K562 (cell line): ENCODE measurements around the gene OR52E4. TPM values are rescaled to one million over a fixed set of nuclear protein-coding genes. Genes with fewer than 3 reads are reported as not detected.

Source experiments
- ATAC-seq: fragments of 200-7000 bp; cut with Tn5 transposase; 3 replicates; pipeline ENCODE4 v1.9.1; 2020; ENCODE audit warnings: moderate library complexity
- BruUV-seq: library from RNA; stranded (reverse); fragments of 400-500 nt; replicated peaks from 2 replicates; lab custom pipeline; 2021; lab: Mats Ljungman, UMichigan
- CTCF ChIA-PET: fragments of 300-600 bp; formaldehyde crosslinking; extraction: SDS; loops from one replicate; lab custom pipeline; 2021; ENCODE audit warnings: low intra/inter-chr PET ratio; lab: Yijun Ruan, JAX
- POLR2A ChIA-PET: fragments of 300-600, 350-650 bp; sonication (Branson Sonifier 250); formaldehyde crosslinking; extraction: SDS; loops from one replicate; lab custom pipeline; 2021; ENCODE audit warnings: antibody characterized with exemption, inconsistent platforms; lab: Yijun Ruan, JAX
- DNase-seq, 4 experiments: peaks; one replicate each; pipeline versions ENCODE4 v3.0.0 to v3.0.0-alpha.2; 2011 to 2018; ENCODE audit warnings: low spot score in 3 of 4, mixed read lengths in 3 of 4; ENCODE audit errors: extremely low read depth in 1 of 4
- FAIRE-seq: peaks from 2 replicates; lab custom pipeline; 2011; peaks lifted over from hg19 to GRCh38; lab: Jason Lieb, UNC
- H2AFZ ChIP-seq: 2 replicates; pipeline ENCODE4 v1.6.0; 2011; ENCODE audit warnings: low read depth, low read length, control low read depth, inconsistent platforms
- H3K27ac ChIP-seq: fragments of 200-600 bp; 3 replicates; pipeline ENCODE4 v1.8.0; 2011; ENCODE audit warnings: low read depth, mild to moderate bottlenecking, control low read depth, inconsistent platforms, low read length, moderate library complexity, mixed read lengths; ENCODE audit errors: extremely low read depth
- H3K27me3 ChIP-seq, 2 experiments: fragments of 300-600 bp in 1 of 2; 2 replicates in 1 of 2; 3 replicates in 1 of 2; pipeline versions ENCODE4 v1.6.0 to v1.8.0; 2011; ENCODE audit warnings: inconsistent platforms in 2 of 2, low read length in 2 of 2, mild to moderate bottlenecking in 1 of 2, mixed read lengths in 1 of 2, moderate library complexity in 1 of 2; ENCODE audit not compliant: control insufficient read depth in 2 of 2, insufficient read depth in 2 of 2
- H3K36me3 ChIP-seq: fragments of 300-600 bp; 3 replicates; pipeline ENCODE4 v1.8.0; 2011; ENCODE audit warnings: mild to moderate bottlenecking, low read length, inconsistent platforms; ENCODE audit not compliant: control insufficient read depth, insufficient read depth
- H3K4me1 ChIP-seq, 2 experiments: fragments of 200-600 bp in 1 of 2; replicated peaks in 1 of 2; 2 replicates in 1 of 2; 3 replicates in 1 of 2; pipeline versions ENCODE4 v1.5.1 to v1.8.0; 2011; ENCODE audit warnings: inconsistent platforms in 2 of 2, low read length in 2 of 2, mild to moderate bottlenecking in 1 of 2, mixed read lengths in 1 of 2, moderate library complexity in 1 of 2; ENCODE audit not compliant: control insufficient read depth in 2 of 2, insufficient read depth in 2 of 2
- H3K4me2 ChIP-seq: 2 replicates; pipeline ENCODE4 v1.6.1; 2011; ENCODE audit warnings: low read length, control low read depth, inconsistent platforms, mixed read lengths; ENCODE audit not compliant: insufficient read depth
- H3K4me3 ChIP-seq: fragments of 200-600 bp; sonication (generic), shearing (Covaris generic); 2 replicates; pipeline ENCODE4 v1.5.1; 2016; ENCODE audit warnings: control low read depth, inconsistent platforms
- H3K79me2 ChIP-seq: fragments of 200-600 bp; 3 replicates; pipeline ENCODE4 v1.8.0; 2011; ENCODE audit warnings: low read length, inconsistent platforms; ENCODE audit not compliant: control insufficient read depth, insufficient read depth
- H3K9ac ChIP-seq, 2 experiments: 2 replicates each; pipeline versions ENCODE4 v1.6.0 to v1.6.1; 2011; ENCODE audit warnings: low read depth in 2 of 2, low read length in 2 of 2, control low read depth in 1 of 2, inconsistent platforms in 1 of 2, mild to moderate bottlenecking in 1 of 2, mixed read lengths in 1 of 2; ENCODE audit not compliant: insufficient read depth in 1 of 2
- H3K9me1 ChIP-seq: one replicate; pipeline ENCODE4 v1.6.0; 2011; ENCODE audit warnings: inconsistent platforms, mild to moderate bottlenecking, low read length, moderate library complexity; ENCODE audit not compliant: control insufficient read depth, insufficient read depth
- H3K9me3 ChIP-seq: replicated peaks from 2 replicates; pipeline ENCODE4 v1.5.1; 2011; ENCODE audit warnings: low read depth, low read length, inconsistent platforms; ENCODE audit not compliant: control insufficient read depth, insufficient read depth
- H4K20me1 ChIP-seq: replicated peaks from 2 replicates; pipeline ENCODE4 v1.6.1; 2011; ENCODE audit warnings: low read length, inconsistent platforms, mixed read lengths; ENCODE audit not compliant: control insufficient read depth, insufficient read depth
- DIDO1 ChIP-seq: fragments of 450-650 bp; IDR thresholded peaks from 2 replicates; pipeline ENCODE4 v1.6.1; 2016; ENCODE audit warnings: low read depth, missing biosample characterization, missing genetic modification characterization
- ELK1 ChIP-seq: sonication (generic); formaldehyde crosslinking; IDR thresholded peaks from 2 replicates; pipeline ENCODE4 v1.8.1; 2022; ENCODE audit warnings: missing genetic modification reagents
- ETS1 ChIP-seq: conservative IDR thresholded peaks from 2 replicates; pipeline ENCODE4 v1.6.1; 2011; ENCODE audit warnings: low read depth, mild to moderate bottlenecking, low read length; ENCODE audit not compliant: control insufficient read depth
- HNRNPH1 ChIP-seq: fragments of 200-400 bp; formaldehyde crosslinking; optimal IDR thresholded peaks from 2 replicates; pipeline ENCODE3; 2017; ENCODE audit warnings: low read depth, mild to moderate bottlenecking, low read length, moderate library complexity
- MYBL2 ChIP-seq, 2 experiments: fragments of 450-650 bp in 1 of 2; sonication (generic) in 1 of 2; formaldehyde crosslinking in 1 of 2; IDR thresholded peaks; 2 replicates each; pipeline versions ENCODE4 v1.6.1 to v1.8.1; 2017 to 2022; ENCODE audit warnings: borderline replicate concordance in 1 of 2, inconsistent platforms in 1 of 2, low read depth in 1 of 2, mild to moderate bottlenecking in 1 of 2, missing genetic modification reagents in 1 of 2, moderate library complexity in 1 of 2
- POU5F1 ChIP-seq: fragments of 150-350 bp; IDR thresholded peaks from 2 replicates; pipeline ENCODE4 v1.6.1; 2014; ENCODE audit warnings: borderline replicate concordance, low read length, low read depth, mild to moderate bottlenecking; ENCODE audit not compliant: partially characterized antibody
- PTTG1 ChIP-seq: fragments of 450-650 bp; IDR thresholded peaks from 2 replicates; pipeline ENCODE4 v1.6.1; 2016; ENCODE audit warnings: low read depth, mild to moderate bottlenecking, missing genetic modification characterization, missing compliant biosample characterization
- RBFOX2 ChIP-seq: fragments of 200-400 bp; formaldehyde crosslinking; IDR thresholded peaks from 2 replicates; pipeline ENCODE4 v1.6.1; 2017; ENCODE audit warnings: low read depth, mild to moderate bottlenecking, low read length, moderate library complexity
- SOX6 ChIP-seq: fragments of 450-650 bp; IDR thresholded peaks from 2 replicates; pipeline ENCODE4 v1.6.1; 2014; ENCODE audit warnings: mild to moderate bottlenecking
- THRAP3 ChIP-seq: fragments of 450-650 bp; IDR thresholded peaks from 2 replicates; pipeline ENCODE4 v1.6.1; 2016; ENCODE audit warnings: mild to moderate bottlenecking, inconsistent platforms, borderline replicate concordance
- ZFP91 ChIP-seq: sonication (generic); formaldehyde crosslinking; IDR thresholded peaks from 2 replicates; pipeline ENCODE4 v1.8.0; 2022; ENCODE audit warnings: mild to moderate bottlenecking, missing genetic modification reagents
- ZNF764 ChIP-seq: fragments of 250-450 bp; sonication (Bioruptor Pico); IDR thresholded peaks from 2 replicates; pipeline ENCODE4 v1.4.0; 2020; ENCODE audit warnings: low read depth, mild to moderate bottlenecking, moderate library complexity
- WGBS: fragments of 100-300 bp; shearing (Covaris generic); methylation state at CpG from one replicate; pipeline ENCODE4 v1.1.6; 2016; ENCODE audit warnings: low coverage, mixed read lengths; ENCODE audit not compliant: insufficient coverage; ENCODE audit errors: missing lambda C conversion rate; 5-methylcytosine and 5-hydroxymethylcytosine counted together
- in situ Hi-C: fragments of 300-500 bp; cut with MboI; formaldehyde crosslinking; loops from 4 replicates; pipeline ENCODE4 v1.15.0; 2018; ENCODE audit warnings: inconsistent platforms, mixed read lengths
- intact Hi-C: fragments of 100-400 bp; cut with micrococcal nuclease; formaldehyde crosslinking; loops from 2 replicates; pipeline ENCODE4 v1.14.2; 2022
- polyA plus RNA-seq, 8 experiments: library from polyadenylated mRNA; depleted of rRNA in 4 of 8; stranded (reverse) in 5 of 8; unstranded in 3 of 8; fragments of >200 nt; fragmentation: Nextera tagmentation in 2 of 8; fragmentation: Illumina TruSeq in 1 of 8; extraction: Ambion mirVana in 2 of 8; extraction: Trizol in 1 of 8; gene quantifications; 2 replicates each; pipeline versions ENCODE4 v1.2.1 to v1.2.3, GENCODE V29; 2011 to 2014; ENCODE audit warnings: inconsistent platforms in 1 of 8, missing spikeins in 1 of 8
- total RNA-seq, 7 experiments: library from RNA; depleted of rRNA in 6 of 7; stranded (reverse); fragments of >200 nt in 6 of 7; fragmentation: Illumina TruSeq in 2 of 7; extraction: Trizol in 2 of 7; gene quantifications; 2 replicates each; pipeline versions ENCODE4 v1.2.1 to v1.2.3, GENCODE V29; 2011 to 2021; ENCODE audit warnings: low replicate concordance in 1 of 7
- TF ChIP-seq, protein P1 (sequence below): sonication (generic); formaldehyde crosslinking; IDR thresholded peaks from 2 replicates; pipeline ENCODE4 v1.8.0; 2022; ENCODE audit warnings: mild to moderate bottlenecking, missing genetic modification reagents
- TF ChIP-seq, protein P2 (sequence below): fragments of 150-350 bp; conservative IDR thresholded peaks from 2 replicates; pipeline ENCODE4 v1.6.1; 2014; ENCODE audit warnings: low read length

The OR52E4 gene
- total and polyA plus RNA-seq, 9 of the 15 experiments (the other 6 are each of a cell fraction or from before 2014, with no cell fraction given) = not detected

DNA sequence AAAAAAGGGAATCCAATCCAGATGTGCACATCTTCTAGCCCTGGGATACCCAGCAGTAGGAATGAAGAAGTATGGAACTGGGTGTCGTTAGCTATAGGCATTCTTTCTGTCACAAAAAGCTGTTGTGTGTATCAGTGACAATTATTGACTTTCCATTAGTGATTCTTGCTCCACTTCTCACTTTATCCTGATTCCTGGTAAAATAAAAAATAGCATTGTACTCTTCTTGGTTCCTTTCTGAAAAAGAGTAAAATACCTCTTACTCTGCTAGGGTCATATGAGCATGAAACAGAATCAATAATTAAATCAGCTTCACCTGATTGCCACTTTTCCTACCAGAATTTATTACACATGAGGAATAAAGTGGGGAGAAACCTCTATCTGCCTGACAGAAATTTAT lies 38.6 kb upstream of the OR52E4 start, which contains the start of gene OR52E6 (continued):
- TF ChIP-seq ELK1 (CRISPR knock-in tag) (no peak), ZNF764 (CRISPR knock-in tag) (no peak), RBFOX2 (no peak), ETS1 (no peak), MYBL2 (IDR thresholded peaks at IDR 0.05; ENCODE audit: low read depth) (no peak), MYBL2 (CRISPR knock-in tag; IDR thresholded peaks at IDR 0.05; ENCODE audit: borderline replicate concordance) (no peak), DIDO1 (tag) (no peak), SOX6 (no peak), POU5F1 (no peak)
- TF ChIP-seq, all 486 proteins: peak for 0

- POLR2A ChIA-PET = no interaction called here
- intact Hi-C loops = no loop called here
- BruUV-seq = no TSS peak
- TF ChIP-seq, protein P1, sequence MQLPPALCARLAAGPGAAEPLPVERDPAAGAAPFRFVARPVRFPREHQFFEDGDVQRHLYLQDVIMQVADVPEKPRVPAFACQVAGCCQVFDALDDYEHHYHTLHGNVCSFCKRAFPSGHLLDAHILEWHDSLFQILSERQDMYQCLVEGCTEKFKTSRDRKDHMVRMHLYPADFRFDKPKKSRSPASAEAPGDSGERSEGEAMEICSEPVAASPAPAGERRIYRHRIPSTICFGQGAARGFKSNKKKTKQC (CRISPR knock-in tag) = no peak
- TF ChIP-seq ZFP91 (CRISPR knock-in tag) = no peak
- TF ChIP-seq THRAP3 = no peak
- TF ChIP-seq, protein P2, sequence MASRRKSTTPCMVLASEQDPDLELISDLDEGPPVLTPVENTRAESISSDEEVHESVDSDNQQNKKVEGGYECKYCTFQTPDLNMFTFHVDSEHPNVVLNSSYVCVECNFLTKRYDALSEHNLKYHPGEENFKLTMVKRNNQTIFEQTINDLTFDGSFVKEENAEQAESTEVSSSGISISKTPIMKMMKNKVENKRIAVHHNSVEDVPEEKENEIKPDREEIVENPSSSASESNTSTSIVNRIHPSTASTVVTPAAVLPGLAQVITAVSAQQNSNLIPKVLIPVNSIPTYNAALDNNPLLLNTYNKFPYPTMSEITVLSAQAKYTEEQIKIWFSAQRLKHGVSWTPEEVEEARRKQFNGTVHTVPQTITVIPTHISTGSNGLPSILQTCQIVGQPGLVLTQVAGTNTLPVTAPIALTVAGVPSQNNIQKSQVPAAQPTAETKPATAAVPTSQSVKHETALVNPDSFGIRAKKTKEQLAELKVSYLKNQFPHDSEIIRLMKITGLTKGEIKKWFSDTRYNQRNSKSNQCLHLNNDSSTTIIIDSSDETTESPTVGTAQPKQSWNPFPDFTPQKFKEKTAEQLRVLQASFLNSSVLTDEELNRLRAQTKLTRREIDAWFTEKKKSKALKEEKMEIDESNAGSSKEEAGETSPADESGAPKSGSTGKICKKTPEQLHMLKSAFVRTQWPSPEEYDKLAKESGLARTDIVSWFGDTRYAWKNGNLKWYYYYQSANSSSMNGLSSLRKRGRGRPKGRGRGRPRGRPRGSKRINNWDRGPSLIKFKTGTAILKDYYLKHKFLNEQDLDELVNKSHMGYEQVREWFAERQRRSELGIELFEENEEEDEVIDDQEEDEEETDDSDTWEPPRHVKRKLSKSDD = no peak
- TF ChIP-seq PTTG1 (tag) = no peak
- TF ChIP-seq HNRNPH1 = no peak
These were observed 33.7 kb upstream of the OR52E4 start for GRCh38 chr11:5846701-5847100.

More at GRCh38 chr11:5846701-5847100, 33.7 kb upstream of the OR52E4 start:
- no peaks in the 10 kb centered on the region for H3K9me1 ChIP-seq
- DNase-seq = peak in 1 of 4 experiments; percentile 27
- peak overlapping the region; percentile 5; the same call in 1 of the 2 replicates for H2AFZ ChIP-seq
- CTCF ChIA-PET = no interaction called here
- H3K36me3 ChIP-seq = no peaks in the 10 kb centered on the region
- H3K9ac ChIP-seq = no peak overlapping the region
- peak; percentile 71 for FAIRE-seq
- in situ Hi-C loops = no loop called here
- 0% methylated on average over 1 of the region's 1 CpG for WGBS
- no peaks in the 10 kb centered on the region for H3K4me1 ChIP-seq
- H3K27me3 ChIP-seq = no peaks in the 10 kb centered on the region
- H3K27ac ChIP-seq = no peak overlapping the region; the same call in 2 of the 3 replicates
- H3K9me3 ChIP-seq = no peaks in the 10 kb centered on the region
- H4K20me1 ChIP-seq = no peaks in the 10 kb centered on the region
- H3K4me3 ChIP-seq = no peak overlapping the region
- H3K79me2 ChIP-seq = no peaks in the 10 kb centered on the region
- ATAC-seq = no peak
- no peak overlapping the region for H3K4me2 ChIP-seq
